A549 treated with Mapracorat at 1 μM for 4 hours (cell line): ENCODE data around the gene RTL3. TPM values are rescaled to one million over a fixed set of nuclear protein-coding genes. Genes with fewer than 3 reads are reported as not detected.

Experiments used
- total RNA-seq: library from RNA; stranded (reverse); fragments of 200-300 nt; extraction: Qiagen RNA extraction; gene quantifications from 5 replicates; pipeline ENCODE4 v1.2.3, GENCODE V29; 2022

RTL3 gene, protein sequence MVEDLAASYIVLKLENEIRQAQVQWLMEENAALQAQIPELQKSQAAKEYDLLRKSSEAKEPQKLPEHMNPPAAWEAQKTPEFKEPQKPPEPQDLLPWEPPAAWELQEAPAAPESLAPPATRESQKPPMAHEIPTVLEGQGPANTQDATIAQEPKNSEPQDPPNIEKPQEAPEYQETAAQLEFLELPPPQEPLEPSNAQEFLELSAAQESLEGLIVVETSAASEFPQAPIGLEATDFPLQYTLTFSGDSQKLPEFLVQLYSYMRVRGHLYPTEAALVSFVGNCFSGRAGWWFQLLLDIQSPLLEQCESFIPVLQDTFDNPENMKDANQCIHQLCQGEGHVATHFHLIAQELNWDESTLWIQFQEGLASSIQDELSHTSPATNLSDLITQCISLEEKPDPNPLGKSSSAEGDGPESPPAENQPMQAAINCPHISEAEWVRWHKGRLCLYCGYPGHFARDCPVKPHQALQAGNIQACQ
- 0.06 to 0.28 TPM (median 0.07 TPM) in 4 of 5 replicates, not detected in the other for total RNA-seq

DNA sequence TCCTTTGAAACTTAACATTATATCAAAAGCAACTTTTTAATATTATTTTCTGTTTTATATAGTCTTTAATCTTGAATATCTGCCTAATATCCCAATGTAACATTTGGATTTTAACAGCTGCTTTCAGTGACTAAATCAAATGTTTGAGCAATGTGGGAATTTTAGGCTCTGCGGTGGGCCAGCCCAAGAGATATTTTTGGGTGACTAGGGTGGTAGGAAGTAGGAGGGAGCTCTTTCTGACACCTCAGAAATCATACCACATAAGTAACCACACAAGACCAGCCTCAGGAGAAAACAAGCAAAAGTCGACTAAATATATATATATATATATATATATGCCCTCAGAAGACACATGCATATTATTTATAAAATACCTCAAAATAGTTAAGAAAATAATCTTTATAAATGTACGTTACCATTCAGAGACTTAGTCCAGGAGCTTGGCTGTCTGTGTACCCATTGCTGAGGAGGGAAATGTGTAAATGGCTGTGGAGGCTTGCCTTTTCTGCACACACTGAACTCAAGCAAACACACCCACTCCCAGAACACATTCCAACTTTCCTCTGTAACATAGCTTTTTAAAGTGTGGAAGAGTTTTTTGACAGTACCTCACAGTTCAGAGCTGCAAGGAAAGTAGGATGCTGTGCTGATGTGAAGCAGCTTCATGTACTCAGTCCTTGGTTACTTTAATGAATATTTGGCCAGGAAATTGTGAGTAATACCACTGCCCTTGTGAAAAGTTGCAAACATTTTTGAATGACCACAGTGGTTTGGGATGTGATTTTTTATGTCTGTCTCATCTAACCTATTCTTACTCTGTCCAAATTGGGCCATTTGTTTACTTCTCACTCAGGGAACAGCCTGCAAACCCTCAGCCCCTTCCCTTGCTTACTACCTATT, at the start of gene RTL3:
Gene RTL3 (minus strand): TSS at position 484 of the 900 bp plus-strand sequence. CDS start 908 bp downstream, outside the sequence.

Other genes starting within 250 kb of the RTL3 start
- not detected in 5 replicates for gene LPAR4, start 88.4 kb upstream of the RTL3 start, total RNA-seq